Dedifferentiated amniotic fluid mesenchymal stem cell (primary cell): ENCODE data around the gene CHD9.
"Not testable (repeated sequence)": the region's sequence is repeated elsewhere in the genome, so short reads cannot be mapped to it uniquely, and the experiment has no call there.

Source experiments
- DNase-seq: peaks from one replicate; pipeline ENCODE4 v3.0.0-alpha.2; 2016; ENCODE audit errors: extremely low spot score

The CHD9 gene

GRCh38 chr16:53075461-53075860 lies 20.7 kb downstream of the CHD9 start:
- not testable (repeated sequence) for DNase-seq

DNA sequence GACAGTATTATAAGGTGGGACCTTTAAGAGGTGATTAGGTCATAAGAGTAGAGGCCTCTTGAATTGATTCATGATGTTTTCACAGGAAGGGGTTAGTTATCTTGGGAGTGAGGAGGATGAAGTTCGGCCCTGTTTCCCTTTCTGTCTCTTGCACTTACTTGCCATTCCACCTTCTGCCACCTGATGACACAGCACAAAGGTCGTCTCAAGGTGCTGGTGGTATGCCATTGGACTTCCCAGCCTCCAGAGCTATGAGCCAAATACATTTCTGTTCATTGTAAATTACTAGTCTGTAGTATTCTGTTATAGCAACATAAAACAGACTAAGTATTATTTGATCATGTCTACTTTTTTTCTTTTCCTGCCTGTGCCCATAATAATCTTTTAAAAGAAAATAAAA lies 23.5 kb downstream of the CHD9 start:
- no peak for DNase-seq

- DNase-seq = no peak
Observed at GRCh38 chr16:53078765-53079485, 24.1 kb downstream of the CHD9 start.

- peak; percentile 85 for DNase-seq
Observed at GRCh38 chr16:53080345-53081031, 25.7 kb downstream of the CHD9 start.

GRCh38 chr16:53081032-53081424 lies 26.2 kb downstream of the CHD9 start:
- DNase-seq = no peak

GRCh38 chr16:53081686-53082407 lies 27.1 kb downstream of the CHD9 start:
- DNase-seq = no peak

DNA sequence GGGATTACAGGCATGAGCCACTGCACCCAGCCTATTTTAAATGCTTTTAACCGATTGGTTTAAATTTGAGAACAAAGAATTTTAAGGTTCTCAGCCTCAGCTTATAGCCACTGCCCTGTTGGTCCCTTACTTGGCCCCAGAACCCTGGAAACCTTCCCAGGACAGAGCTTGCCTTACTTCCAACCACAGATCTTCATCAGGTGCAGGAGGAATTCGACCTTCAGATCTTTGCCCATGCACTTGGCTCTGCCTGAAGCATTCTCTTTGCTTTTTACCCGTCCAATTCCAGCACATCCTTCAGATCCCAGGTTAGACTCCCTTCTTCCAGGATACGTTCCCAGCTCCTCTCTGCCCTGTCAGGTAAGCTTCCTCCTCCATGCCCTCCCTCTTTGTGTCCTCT lies 27.7 kb downstream of the CHD9 start:
- no peak for DNase-seq

GRCh38 chr16:53083119-53083518 lies 28.3 kb downstream of the CHD9 start:
- no peak for DNase-seq

GRCh38 chr16:53084141-53084541 lies 29.4 kb downstream of the CHD9 start:
- no peak for DNase-seq

- no peak for DNase-seq
Observed at GRCh38 chr16:53084746-53085334, 30.0 kb downstream of the CHD9 start.

DNA sequence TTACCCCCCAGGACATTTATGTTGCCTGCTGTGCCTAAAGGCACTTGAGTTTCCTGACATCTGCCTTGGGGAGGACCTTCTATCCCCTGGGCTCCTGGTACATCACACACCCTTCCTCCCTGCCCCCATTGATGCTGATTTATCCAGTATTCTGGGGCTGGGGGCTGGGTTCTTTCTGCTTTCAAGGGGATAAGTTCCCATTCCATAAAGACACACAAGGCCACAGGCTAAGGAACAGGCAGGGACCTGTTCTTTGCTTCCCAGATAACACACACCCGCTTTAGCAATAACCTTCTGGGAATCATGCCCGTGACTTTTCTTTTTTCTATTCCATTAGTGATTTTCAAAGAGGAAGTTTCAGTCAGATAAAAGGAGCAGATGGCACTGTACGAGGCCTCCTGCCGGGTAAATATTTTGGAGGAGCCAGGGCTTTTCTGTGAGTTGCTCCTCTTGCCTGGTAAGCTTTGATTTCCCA lies 30.6 kb downstream of the CHD9 start:
- DNase-seq = no peak

- DNase-seq = peak; percentile 60
Observed at GRCh38 chr16:53085931-53086421, 31.2 kb downstream of the CHD9 start.

- no peak for DNase-seq
Observed at GRCh38 chr16:53087101-53087500, 32.3 kb downstream of the CHD9 start.

DNA sequence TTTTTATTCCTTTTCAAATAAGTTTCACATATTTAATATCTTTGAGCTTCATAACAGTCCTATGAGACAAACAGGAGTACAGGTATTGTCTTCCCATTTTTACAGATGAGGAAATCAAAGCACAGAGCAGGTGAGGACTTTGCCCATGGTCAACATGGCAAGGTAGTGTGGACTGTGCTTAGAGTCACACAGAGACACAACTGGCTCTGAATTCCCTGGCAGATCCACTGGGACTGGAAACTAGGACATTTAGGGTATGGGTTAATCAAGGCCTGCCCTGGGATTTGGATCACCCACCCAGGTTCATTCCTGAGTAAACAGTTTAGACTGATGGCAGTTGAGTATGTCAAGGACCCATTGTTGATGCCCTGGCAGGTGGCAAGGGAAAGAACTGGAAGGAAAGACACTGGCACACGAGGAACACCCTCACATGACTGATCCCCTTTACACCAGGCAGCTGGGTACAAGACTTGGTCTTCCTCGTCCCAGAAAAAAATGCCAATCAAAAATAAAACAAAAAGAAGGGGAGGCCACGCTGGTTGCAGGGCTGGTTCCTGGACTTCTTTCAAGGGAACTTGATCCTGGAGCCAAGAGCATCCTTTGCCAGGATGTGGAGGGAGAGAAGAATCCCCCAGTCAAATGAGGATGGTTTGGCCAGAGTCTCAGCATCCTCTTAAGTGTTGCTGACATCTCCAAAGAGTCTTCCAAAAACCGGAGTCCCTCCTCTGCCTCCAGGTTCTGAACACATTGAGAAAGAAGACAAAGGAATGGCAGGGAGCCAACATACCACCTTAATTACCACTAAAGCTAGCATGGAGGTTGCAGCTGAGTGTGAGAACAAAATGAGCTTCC lies 34.9 kb downstream of the CHD9 start:
- no peak for DNase-seq

- no peak for DNase-seq
Observed at GRCh38 chr16:53090286-53090590, 35.4 kb downstream of the CHD9 start.

- DNase-seq = peak; percentile 90
Observed at GRCh38 chr16:53090591-53091411, 36.0 kb downstream of the CHD9 start.

DNA sequence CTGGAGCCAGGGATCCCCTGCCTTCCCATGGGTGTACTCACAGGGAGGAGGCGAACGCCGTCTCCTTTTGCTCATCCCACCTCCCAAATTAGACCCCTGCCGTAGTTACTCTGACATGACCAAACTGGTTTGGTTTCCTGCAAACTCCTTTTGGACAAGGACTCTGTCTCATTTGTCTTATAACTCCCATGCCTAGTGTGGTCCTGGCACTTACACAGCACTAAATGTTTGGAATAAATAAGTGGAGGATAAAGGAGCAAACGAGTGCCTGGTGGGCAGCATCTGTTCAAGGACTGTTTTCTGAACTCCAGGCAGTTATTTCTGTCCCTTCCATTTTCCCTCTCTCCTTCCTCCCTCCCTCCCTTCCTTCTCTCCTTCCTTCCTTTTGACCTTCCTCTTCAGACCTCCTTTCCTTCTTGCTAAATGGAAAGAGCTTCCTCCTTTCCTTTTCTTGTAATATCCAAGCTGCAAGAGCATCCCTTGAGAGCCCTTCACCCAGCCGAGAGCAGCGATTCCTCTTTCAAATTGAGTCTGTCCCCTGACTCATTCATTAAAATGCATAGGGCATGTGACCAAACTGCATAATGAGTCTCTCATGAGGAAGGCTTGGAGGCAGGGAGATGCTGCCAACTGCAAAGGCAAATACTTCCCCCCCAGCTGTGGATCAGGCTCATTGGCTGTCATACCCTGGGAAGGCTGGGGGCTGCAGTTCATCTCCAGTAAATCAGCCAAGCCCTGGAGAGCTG lies 36.8 kb downstream of the CHD9 start:
- DNase-seq = peak; percentile 78

DNA sequence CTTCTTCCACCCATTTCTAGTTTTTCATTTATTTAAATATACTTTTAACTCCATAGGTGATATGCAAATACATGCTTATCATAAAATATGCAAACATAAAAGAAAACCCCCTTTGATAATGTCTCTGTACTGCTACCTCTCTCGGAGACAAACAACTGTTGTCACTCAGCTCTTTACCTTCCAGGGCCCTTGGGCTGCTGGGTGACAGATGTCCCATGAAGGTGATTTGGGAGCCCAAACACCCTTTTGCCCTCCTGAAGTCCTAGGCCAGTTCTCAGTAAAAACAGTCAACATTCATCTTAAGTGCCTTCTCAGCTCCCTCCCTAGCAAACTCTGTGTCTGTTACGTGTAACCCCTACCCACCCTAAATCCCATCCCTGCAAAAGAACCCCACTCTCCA lies 37.5 kb downstream of the CHD9 start:
- no peak for DNase-seq

GRCh38 chr16:53093162-53093744 lies 38.5 kb downstream of the CHD9 start:
- DNase-seq = no peak
